ENCODE results near the gene RBM5.
"Not testable (repeated sequence)": the region's sequence is repeated elsewhere in the genome, so short reads cannot be mapped to it uniquely, and the experiment has no call there.

RBM5 gene

GRCh38 chr3:50088725-50089608 lies at the start of gene RBM5:
TSS of gene RBM5 (plus strand) at chr3:50088919. CDS start at chr3:50090435, 1,516 bp downstream.
- peak; percentile 95 for FAIRE-seq

DNA sequence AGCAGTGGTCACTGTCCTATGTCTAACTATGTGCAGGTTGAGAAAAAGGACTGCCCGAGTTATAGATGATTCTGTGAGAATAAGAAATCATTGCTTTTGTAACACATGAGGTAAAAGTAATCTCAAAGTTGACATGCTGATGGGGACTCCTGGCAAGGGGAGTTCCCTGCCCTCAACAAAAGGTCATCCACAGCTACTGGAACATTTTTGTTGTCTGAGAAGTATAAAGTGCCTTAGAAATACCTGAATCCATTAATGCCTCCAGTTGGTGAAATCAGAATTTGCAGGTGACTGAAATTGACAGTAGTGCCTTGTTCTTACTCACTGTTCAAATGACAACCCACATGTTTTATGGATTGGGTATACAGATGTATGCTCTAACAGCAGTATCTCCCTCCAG lies 43.7 kb upstream of the RBM5 start:
- no peak for FAIRE-seq

DNA sequence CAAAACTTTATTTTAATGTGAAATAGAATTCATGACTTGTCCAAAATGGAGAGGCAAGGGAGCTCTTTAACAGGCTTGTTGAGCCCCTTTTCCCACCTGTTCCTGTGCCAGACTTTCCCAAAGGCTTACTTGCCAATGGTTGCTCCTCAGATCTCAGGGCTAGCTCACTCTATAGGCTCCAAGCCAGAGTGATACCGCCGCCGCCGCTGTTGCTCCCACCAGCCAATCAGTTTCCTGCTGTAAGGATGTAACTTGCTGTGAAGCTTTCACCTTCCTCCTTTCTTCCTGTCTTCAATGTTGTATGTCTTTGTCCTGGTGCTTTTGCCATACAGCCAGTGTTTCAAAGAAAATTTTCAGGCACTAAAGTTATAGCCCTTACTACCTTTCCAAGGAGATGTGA lies 41.3 kb upstream of the RBM5 start:
- no peak for FAIRE-seq

- FAIRE-seq = no peak
These were observed 38.4 kb upstream of the RBM5 start for GRCh38 chr3:50050361-50050760.

- FAIRE-seq = no peak
These were observed 31.0 kb upstream of the RBM5 start for GRCh38 chr3:50057756-50058155.

- no peak for FAIRE-seq
These were observed 20.6 kb upstream of the RBM5 start for GRCh38 chr3:50068134-50068533.

DNA sequence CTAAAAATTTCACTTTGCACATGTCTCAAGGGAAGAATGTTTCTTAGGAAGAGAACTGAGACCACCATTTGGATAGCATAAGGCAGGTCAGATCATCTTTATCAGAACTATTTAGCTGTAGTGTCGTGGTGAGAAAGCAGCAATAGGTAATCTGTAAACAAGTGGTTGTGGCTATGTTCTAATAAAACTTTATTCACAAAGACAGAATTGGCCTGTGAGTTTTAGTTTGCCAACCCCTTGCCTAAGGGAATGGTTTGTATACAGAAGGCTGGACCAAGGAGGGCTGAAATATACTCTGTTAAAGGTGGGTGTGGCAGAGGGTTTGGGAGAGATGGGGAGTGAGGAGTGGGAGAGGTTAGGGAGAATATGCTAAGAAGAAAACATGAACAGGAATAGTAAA lies 10.6 kb upstream of the RBM5 start:
- no peak for FAIRE-seq

- FAIRE-seq = no peak
These were observed 10.1 kb upstream of the RBM5 start for GRCh38 chr3:50078622-50079021.

- not testable (repeated sequence) for FAIRE-seq
These were observed 3.8 kb upstream of the RBM5 start for GRCh38 chr3:50084951-50085350.

DNA sequence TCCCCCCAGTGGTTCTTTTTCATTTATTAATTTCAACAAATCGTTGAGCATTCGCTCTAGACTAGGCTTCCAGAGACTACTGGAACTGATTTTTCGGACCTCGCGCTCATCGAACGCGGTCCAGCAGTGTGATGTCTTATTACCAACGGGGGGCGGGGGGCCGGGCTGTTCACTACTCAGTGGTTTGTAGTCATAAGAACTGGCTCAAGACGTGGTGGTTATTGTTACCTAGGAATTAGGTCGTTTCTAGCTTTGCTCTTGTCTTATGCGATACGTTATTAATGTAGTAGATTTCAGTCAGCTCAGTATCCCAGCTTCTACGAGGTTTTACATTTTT lies 858 bp downstream of the RBM5 start:
- FAIRE-seq = no peak

GRCh38 chr3:50090984-50091383 lies 2.3 kb downstream of the RBM5 start:
- no peak for FAIRE-seq

DNA sequence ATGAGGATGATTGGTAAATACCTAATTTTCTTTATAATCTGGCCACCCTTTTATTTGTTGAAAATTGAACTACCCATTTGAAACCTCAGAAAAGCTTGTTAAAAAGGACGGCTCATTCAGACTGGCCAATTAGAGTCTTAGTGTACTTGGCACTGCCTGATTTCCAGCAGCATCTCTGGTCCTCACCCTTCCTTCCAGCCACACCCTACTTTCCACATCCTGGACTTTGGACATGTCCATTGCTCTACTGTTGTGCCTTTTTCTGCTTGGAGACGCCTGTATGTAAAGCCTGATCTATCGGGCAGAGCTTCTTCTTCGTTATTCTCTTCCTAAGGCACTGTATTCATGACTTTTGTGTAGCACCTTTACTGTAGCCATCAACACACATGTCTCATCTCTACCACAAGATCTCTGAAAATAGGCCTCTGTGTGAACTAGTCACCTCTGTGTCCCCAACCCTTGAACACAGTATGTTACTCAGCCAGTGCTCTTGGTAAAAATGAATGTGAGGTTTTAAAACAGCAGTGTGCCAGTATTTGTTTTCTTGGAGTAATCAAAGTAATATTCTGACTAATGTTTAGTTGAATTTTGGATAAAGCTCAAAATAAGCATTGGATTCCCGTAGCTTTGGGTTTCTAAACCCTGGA lies 6.8 kb downstream of the RBM5 start:
- no peak for FAIRE-seq

- no peak for FAIRE-seq
These were observed 11.7 kb downstream of the RBM5 start for GRCh38 chr3:50100386-50100785.

GRCh38 chr3:50100956-50101845 lies 12.5 kb downstream of the RBM5 start:
- FAIRE-seq = no peak

DNA sequence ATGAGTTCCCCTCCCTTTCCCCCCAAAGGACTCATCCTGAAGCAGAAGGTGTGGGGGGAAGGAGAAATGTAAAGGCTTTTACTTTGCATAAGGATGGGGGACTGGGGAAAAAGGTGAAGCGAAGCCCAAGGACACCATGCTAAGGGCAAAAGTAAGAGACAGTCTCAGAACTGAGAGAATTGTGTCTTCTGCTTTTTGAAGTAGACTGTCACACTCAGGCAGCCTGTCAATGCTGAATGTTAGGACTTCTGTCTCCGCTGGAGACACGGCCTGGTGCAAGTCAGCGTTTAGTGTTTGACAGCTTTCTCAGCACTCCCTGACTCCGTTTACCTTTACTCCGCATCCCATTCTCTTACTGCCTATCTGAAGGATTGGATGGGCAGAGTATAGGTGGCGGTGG lies 13.8 kb downstream of the RBM5 start:
- no peak for FAIRE-seq

DNA sequence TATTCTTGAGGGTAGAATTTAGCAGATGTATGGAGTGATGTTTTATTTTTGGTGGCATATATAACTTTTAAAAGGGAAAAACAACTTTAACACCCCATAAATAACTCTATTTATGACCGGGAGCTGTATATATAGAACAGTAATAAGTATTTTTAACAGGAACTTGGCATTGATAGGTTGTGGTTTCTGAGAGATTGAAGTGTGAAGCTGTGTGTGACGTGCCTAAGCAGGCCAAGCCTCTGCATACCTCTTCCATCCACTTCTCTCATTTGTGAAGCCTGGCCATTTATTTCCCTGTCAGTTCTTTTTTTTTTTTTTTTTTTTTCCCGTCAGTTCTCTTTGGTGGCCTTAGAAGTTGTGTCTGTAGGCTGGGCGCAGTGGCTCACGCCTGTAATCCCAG lies 23.0 kb downstream of the RBM5 start:
- no peak for FAIRE-seq

- FAIRE-seq = no peak
These were observed 23.7 kb downstream of the RBM5 start for GRCh38 chr3:50112462-50112861.

DNA sequence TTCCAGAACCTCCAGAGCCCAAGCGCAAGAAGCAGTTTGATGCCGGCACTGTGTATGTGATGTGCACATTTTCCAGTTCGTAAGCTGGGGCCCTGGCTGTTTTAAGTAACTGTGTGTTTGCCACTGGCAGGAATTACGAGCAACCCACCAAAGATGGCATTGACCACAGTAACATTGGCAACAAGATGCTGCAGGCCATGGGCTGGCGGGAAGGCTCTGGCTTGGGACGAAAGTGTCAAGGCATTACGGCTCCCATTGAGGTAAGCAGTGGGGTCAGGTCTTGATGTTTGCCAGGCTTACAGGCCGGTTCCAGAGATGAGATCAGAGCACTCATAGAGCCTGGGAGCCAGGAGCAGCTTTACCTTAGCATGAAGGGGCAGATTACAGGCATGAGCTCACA lies 28.4 kb downstream of the RBM5 start:
- no peak for FAIRE-seq

DNA sequence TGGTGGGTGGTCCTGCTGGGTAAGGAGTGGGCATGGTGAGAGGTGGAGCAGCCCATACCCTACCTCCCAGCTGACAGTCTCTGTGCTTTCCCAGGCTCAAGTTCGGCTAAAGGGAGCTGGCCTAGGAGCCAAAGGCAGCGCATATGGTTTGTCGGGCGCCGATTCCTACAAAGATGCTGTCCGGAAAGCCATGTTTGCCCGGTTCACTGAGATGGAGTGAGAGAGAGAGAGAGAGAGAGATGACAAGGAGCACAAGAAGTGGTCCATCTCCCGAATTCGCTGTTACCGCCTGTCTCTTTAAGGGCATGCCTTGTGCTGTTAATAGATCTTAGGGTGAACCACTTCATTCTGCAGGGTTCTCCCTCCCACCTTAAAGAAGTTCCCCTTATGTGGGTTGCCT lies 29.5 kb downstream of the RBM5 start:
- FAIRE-seq = no peak

DNA sequence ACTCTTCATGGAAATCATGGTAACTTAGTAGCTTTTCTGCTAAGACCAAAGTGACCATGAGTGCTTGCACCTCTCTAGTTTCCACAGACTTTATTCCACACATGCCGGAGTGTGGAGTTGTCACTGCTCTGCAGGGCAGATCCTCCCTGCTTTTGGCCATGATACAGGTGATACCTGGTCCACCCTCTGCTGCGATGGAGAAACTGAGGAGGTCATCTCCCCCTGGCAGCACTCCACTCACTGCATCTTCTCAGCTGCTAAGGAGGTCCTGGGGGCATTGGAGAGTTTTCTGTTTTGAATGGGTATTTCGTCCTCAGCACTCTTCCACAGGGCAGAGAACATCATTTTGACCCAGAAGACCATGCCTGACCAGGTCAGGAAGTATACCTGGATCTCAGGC lies 31.1 kb downstream of the RBM5 start:
- FAIRE-seq = no peak

DNA sequence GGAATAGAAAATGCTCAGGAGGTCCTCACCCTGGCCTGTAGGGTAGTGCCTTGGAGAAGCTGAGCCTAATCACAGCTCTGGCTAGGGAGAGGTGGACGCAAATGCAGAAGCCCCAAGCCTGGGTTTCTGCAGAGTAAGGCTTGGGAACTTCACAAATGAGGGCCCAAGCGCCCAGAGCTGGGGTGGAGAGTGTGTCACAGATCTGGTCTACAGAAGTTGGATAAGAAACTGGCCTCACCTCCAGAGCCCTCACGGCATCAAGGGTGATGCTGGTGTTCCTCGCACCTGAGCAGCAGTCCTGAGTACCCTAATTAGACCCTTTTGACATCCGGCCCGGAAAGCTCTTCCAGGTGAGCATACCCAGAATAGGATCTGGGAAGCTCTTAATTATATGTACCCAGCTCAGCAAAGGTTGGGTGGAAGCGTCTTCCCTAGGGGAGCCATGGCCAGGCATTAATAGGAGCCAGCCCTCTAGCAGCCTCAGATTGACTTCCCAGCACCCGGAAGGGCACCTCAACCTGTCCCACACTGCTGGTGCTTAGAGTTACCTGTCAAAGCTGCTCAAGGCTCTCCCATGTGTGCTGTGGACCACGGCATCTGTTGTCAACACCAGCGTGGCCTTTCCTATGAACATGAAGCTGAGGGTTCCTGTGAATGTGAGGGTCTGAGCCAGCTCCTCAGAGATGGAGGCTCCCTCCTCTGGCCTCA lies 31.8 kb downstream of the RBM5 start:
- no peak for FAIRE-seq

DNA sequence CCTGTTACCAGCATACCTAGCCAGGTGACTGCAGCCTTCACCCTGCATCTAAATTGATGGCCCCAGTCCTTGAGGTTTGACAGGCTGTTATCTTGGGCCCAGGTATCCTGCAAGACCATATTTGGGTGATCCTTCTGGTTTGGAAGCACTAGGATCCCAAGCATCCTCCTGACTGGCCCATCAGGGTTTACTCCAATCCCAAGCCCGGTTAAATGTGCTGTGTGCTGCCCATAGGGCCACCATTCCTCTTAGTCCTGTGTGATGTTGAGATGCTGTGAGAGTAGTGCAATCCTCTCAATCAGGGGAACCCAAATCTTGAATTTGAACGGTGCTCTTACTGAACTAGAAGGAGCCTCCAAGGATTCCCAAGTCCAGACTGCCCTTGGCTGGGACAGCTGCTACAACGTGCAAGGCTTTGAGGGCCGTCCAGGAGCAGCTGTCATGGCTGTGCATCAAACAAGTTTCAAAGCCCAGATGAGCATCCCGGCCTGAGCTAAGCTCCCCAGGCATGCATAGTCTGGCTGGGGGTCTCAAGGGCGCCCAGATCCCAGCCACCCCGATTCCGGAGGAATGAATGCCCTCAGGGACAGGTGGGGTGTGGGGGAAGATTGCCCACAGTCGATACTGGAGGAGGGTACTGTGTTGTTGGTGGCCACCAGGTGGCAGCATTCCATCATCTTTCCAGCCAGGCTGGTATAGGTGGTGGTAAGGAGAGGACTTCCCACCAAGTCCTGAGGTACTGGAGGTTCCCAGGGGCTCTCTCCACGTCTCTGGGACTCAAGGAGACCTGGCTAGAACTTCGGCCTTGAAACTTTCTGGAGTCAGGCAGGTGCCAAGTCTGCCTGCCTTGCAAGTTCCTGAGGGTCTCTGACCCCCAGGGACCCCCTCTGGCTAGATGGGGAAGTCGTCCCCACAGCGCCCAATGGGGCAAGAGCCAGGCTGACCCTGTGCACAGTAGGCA lies 32.6 kb downstream of the RBM5 start:
- peak; percentile 43 for FAIRE-seq

Measured in A204.1 (cell line).